A549 (cell line): Measurements from ENCODE around the gene TTLL13. TPM values are rescaled to one million over a fixed set of nuclear protein-coding genes. Genes with fewer than 3 reads are reported as not detected.

Source experiments
- ATAC-seq, 2 experiments: fragments of 200-7000 bp in 1 of 2; fragments of >200 bp in 1 of 2; cut with Nextera tagmentation in 1 of 2; cut with Tn5 transposase in 1 of 2; 3 replicates each; pipeline versions ENCODE4 v1.8.0 to v1.9.1; 2018 to 2020; ENCODE audit warnings: mild to moderate bottlenecking in 1 of 2, moderate library complexity in 1 of 2
- CTCF ChIA-PET: fragments of 300-600 bp; sonication (Branson Sonifier 250); formaldehyde crosslinking; extraction: SDS; loops from one replicate; lab custom pipeline; 2021; ENCODE audit warnings: antibody characterized with exemption, inconsistent platforms; lab: Yijun Ruan, JAX
- POLR2A ChIA-PET: fragments of 350-600 bp; formaldehyde crosslinking; extraction: SDS; loops from one replicate; lab custom pipeline; 2021; ENCODE audit warnings: antibody characterized with exemption, inconsistent platforms; lab: Yijun Ruan, JAX
- DNase-seq, 2 experiments: peaks; one replicate each; pipeline versions ENCODE4 v3.0.0 to v3.0.0-alpha.2; 2011 to 2016; ENCODE audit warnings: low read depth in 1 of 2, low spot score in 1 of 2
- FAIRE-seq: peaks from 2 replicates; lab custom pipeline; 2011; peaks lifted over from hg19 to GRCh38; lab: Jason Lieb, UNC
- H3K27ac ChIP-seq, 2 experiments: fragments of >200 bp; sonication (Bioruptor Twin); formaldehyde crosslinking; 3 replicates each; pipeline ENCODE4 v1.5.1; 2016 to 2017
- H3K4me1 ChIP-seq: fragments of >200 bp; sonication (Bioruptor Twin); formaldehyde crosslinking; 3 replicates; pipeline ENCODE4 v1.6.1; 2016
- H3K4me2 ChIP-seq: fragments of >200 bp; sonication (Bioruptor Twin); formaldehyde crosslinking; 3 replicates; pipeline ENCODE4 v1.6.1; 2016
- H3K4me3 ChIP-seq: fragments of >200 bp; sonication (Bioruptor Twin); formaldehyde crosslinking; 3 replicates; pipeline ENCODE4 v1.5.1; 2016
- H3K9me3 ChIP-seq: fragments of >200 bp; sonication (Bioruptor Twin); formaldehyde crosslinking; 3 replicates; pipeline ENCODE4 v1.6.1; 2016
- ATOH8 ChIP-seq: fragments of 250-450 bp; sonication (Bioruptor Pico); IDR thresholded peaks from 2 replicates; pipeline ENCODE4 v1.5.0; 2020; ENCODE audit warnings: low read depth, mild to moderate bottlenecking, moderate library complexity
- CBX2 ChIP-seq: fragments of 200-600 bp; sonication (generic); IDR thresholded peaks from 2 replicates; pipeline ENCODE4 v1.6.1; 2016; ENCODE audit warnings: low read depth, mild to moderate bottlenecking, borderline replicate concordance
- CEBPB ChIP-seq, 2 experiments: fragments of >200 bp in 1 of 2; sonication (Bioruptor Twin) in 1 of 2; formaldehyde crosslinking in 1 of 2; IDR thresholded peaks; 2 replicates each; pipeline ENCODE4 v1.6.1; 2012 to 2016
- CHD2 ChIP-seq: fragments of 150-350 bp; IDR thresholded peaks from 2 replicates; pipeline ENCODE4 v1.6.1; 2014; ENCODE audit warnings: low read length; ENCODE audit not compliant: partially characterized antibody
- CTCF ChIP-seq: fragments of >200 bp; sonication (Bioruptor Twin); formaldehyde crosslinking; IDR thresholded peaks from 3 replicates; pipeline ENCODE4 v1.5.1; 2016
- EP300 ChIP-seq, 2 experiments: fragments of >200 bp; sonication (Bioruptor Twin); formaldehyde crosslinking; IDR thresholded peaks; 2 replicates in 1 of 2; 3 replicates in 1 of 2; pipeline ENCODE4 v1.6.1; 2016 to 2017
- FOSL2 ChIP-seq, 2 experiments: fragments of 450-650 bp in 1 of 2; fragments of >200 bp in 1 of 2; sonication (Bioruptor Twin) in 1 of 2; formaldehyde crosslinking; IDR thresholded peaks; 2 replicates each; pipeline versions ENCODE4 v1.5.0 to v1.6.1; 2016 to 2020; ENCODE audit warnings: mild to moderate bottlenecking in 1 of 2, moderate library complexity in 1 of 2
- FOXS1 ChIP-seq: fragments of 250-450 bp; sonication (Bioruptor Pico); IDR thresholded peaks from 2 replicates; pipeline ENCODE4 v1.5.0; 2020; ENCODE audit warnings: mild to moderate bottlenecking, moderate library complexity
- GATA3 ChIP-seq: IDR thresholded peaks from 2 replicates; pipeline ENCODE4 v1.6.1; 2012; ENCODE audit warnings: borderline replicate concordance
- HES2 ChIP-seq: fragments of >200 bp; sonication (Bioruptor Twin); formaldehyde crosslinking; IDR thresholded peaks from 2 replicates; pipeline ENCODE4 v1.6.1; 2016
- HMGXB4 ChIP-seq: fragments of 250-450 bp; sonication (Bioruptor Pico); IDR thresholded peaks from 2 replicates; pipeline ENCODE4 v1.5.0; 2021; ENCODE audit warnings: mild to moderate bottlenecking, moderate library complexity, borderline replicate concordance
- HOXA7 ChIP-seq: fragments of 250-450 bp; sonication (Bioruptor Pico); IDR thresholded peaks from 2 replicates; pipeline ENCODE4 v1.5.0; 2020; ENCODE audit warnings: mild to moderate bottlenecking, moderate library complexity
- HOXB13 ChIP-seq: fragments of 250-450 bp; sonication (Bioruptor Pico); IDR thresholded peaks from 2 replicates; pipeline ENCODE4 v1.5.0; 2020; ENCODE audit warnings: low read depth, mild to moderate bottlenecking, moderate library complexity
- JUNB ChIP-seq: fragments of >200 bp; sonication (Bioruptor Twin); formaldehyde crosslinking; IDR thresholded peaks from 2 replicates; pipeline ENCODE4 v1.6.1; 2016
- KDM1A ChIP-seq: fragments of 200-600 bp; sonication (generic); IDR thresholded peaks from 2 replicates; pipeline ENCODE4 v1.6.1; 2016; ENCODE audit warnings: low read depth, mild to moderate bottlenecking
- MAFK ChIP-seq: fragments of 450-650 bp; IDR thresholded peaks from 2 replicates; pipeline ENCODE4 v1.6.1; 2014; ENCODE audit not compliant: partially characterized antibody
- MAX ChIP-seq: IDR thresholded peaks from 2 replicates; pipeline ENCODE4 v1.6.1; 2012
- NFE2L2 ChIP-seq: fragments of 150-350 bp; conservative IDR thresholded peaks from 2 replicates; pipeline ENCODE4 v1.6.1; 2014; ENCODE audit warnings: low read length
- NPAS2 ChIP-seq: fragments of 250-450 bp; sonication (Bioruptor Pico); IDR thresholded peaks from 2 replicates; pipeline ENCODE4 v1.8.0; 2022; ENCODE audit warnings: mild to moderate bottlenecking, moderate library complexity, borderline replicate concordance
- NR3C1 ChIP-seq: fragments of >200 bp; sonication (Bioruptor Twin); formaldehyde crosslinking; IDR thresholded peaks from 3 replicates; pipeline ENCODE4 v1.6.1; 2017
- PHF8 ChIP-seq: fragments of 200-600 bp; sonication (generic); IDR thresholded peaks from 2 replicates; pipeline ENCODE4 v1.6.1; 2016; ENCODE audit warnings: low read depth, mild to moderate bottlenecking, antibody characterized with exemption, moderate library complexity, borderline replicate concordance
- RAD21 ChIP-seq, 2 experiments: fragments of >200 bp in 1 of 2; sonication (Bioruptor Twin) in 1 of 2; formaldehyde crosslinking in 1 of 2; IDR thresholded peaks in 1 of 2; conservative IDR thresholded peaks in 1 of 2; 2 replicates in 1 of 2; 3 replicates in 1 of 2; pipeline ENCODE4 v1.6.1; 2012 to 2018; ENCODE audit warnings: inconsistent platforms in 1 of 2
- RFX5 ChIP-seq: fragments of 450-650 bp; IDR thresholded peaks from 2 replicates; pipeline ENCODE4 v1.7.1; 2014; ENCODE audit warnings: antibody characterized with exemption, mild to moderate bottlenecking, moderate library complexity
- RNF2 ChIP-seq: fragments of 200-600 bp; sonication (generic); IDR thresholded peaks from 2 replicates; pipeline ENCODE4 v1.6.1; 2016; ENCODE audit warnings: low read depth, mild to moderate bottlenecking, antibody characterized with exemption, moderate library complexity, borderline replicate concordance
- SMC3 ChIP-seq: fragments of >200 bp; sonication (Bioruptor Twin); formaldehyde crosslinking; IDR thresholded peaks from 3 replicates; pipeline ENCODE4 v1.6.1; 2018; ENCODE audit warnings: inconsistent platforms
- TP53 ChIP-seq: fragments of 250-450 bp; sonication (Bioruptor Pico); IDR thresholded peaks from 2 replicates; pipeline ENCODE4 v1.5.0; 2021; ENCODE audit warnings: mild to moderate bottlenecking, moderate library complexity
- WGBS: methylation state at CpG from one replicate; pipeline ENCODE4 v1.1.6; 2017; ENCODE audit errors: missing lambda C conversion rate; 5-methylcytosine and 5-hydroxymethylcytosine counted together
- polyA plus RNA-seq, 4 experiments: library from polyadenylated mRNA; depleted of rRNA in 3 of 4; stranded (reverse); fragments of >200 nt; fragmentation: RNase III in 1 of 4; extraction: RNeasy Plus Mini Kit Qiagen cat#74134 plus additional on column Dnase treatment in 1 of 4; gene quantifications; 2 replicates in 3 of 4; 3 replicates in 1 of 4; pipeline ENCODE4 v1.2.3, GENCODE V29; 2011 to 2017

TTLL13 gene
- polyA plus RNA-seq, 2 of the 4 experiments (the other 2 are of a cell fraction) = 0.17 to 0.61 TPM

- DNase-seq = peak; percentile 55 to 67
- Histone ChIP-seq H3K9me3 (no peaks in the 10 kb centered on the region), H3K4me2 (no peak overlapping the region), H3K4me3 (no peak overlapping the region), H3K4me1 (no peaks in the 10 kb centered on the region), H3K27ac (no peak overlapping the region)
- TF ChIP-seq JUNB (no peak), RNF2 (no peak), RAD21 (conservative IDR thresholded peaks at IDR 0.05 in 1 of 2, IDR thresholded peaks at IDR 0.05 in 1 of 2) (peak; percentile 81 to 90), MAFK (no peak), CTCF (peak; percentile 86), SMC3 (peak; percentile 66), TP53 (no peak), HMGXB4 (CRISPR knock-in tag) (no peak), GATA3 (no peak), NPAS2 (CRISPR knock-in tag) (no peak), CHD2 (no peak), NR3C1 (no peak), HOXB13 (no peak), KDM1A (no peak), CBX2 (no peak)
- POLR2A ChIA-PET = no interaction called here
- no peak for FAIRE-seq
- CTCF ChIA-PET = interaction anchor here (0.5 to 4.5 kb wide), 27 partner anchors 10 to 427 kb away, joined by 3 to 30 read pairs (median 4); partner anchors contain the start of genes CIB1, GDPGP1 and TTLL13
- ATAC-seq = peak; percentile 83 to 90; a peak in 5 of 6 replicates
Observed at GRCh38 chr15:90286678-90287077, 37.3 kb downstream of the TTLL13 start.

GRCh38 chr15:90287101-90287500, 37.7 kb downstream of the TTLL13 start:
- CTCF ChIA-PET = interaction anchor here (0.7 to 4.5 kb wide), 24 partner anchors 11 to 530 kb away, joined by 3 to 30 read pairs (median 4); partner anchors contain the start of genes CIB1, GDPGP1 and TTLL13
- no peak for DNase-seq
- Histone ChIP-seq H3K4me2 (no peak overlapping the region), H3K9me3 (no peaks in the 10 kb centered on the region), H3K4me3 (no peak overlapping the region), H3K27ac (no peak overlapping the region), H3K4me1 (no peaks in the 10 kb centered on the region)
- no peak for TF ChIP-seq HES2
- TF ChIP-seq FOXS1 (CRISPR knock-in tag) = no peak
- no peak for TF ChIP-seq NFE2L2
- TF ChIP-seq PHF8 = no peak
- TF ChIP-seq CBX2 = no peak
- FAIRE-seq = no peak
- 69% methylated on average over 5 of the region's 5 CpGs for WGBS
- ATAC-seq = no peak; a peak in 1 of 6 replicates
- POLR2A ChIA-PET = no interaction called here

GRCh38 chr15:90287946-90288345, 38.6 kb downstream of the TTLL13 start:
- WGBS = 89% methylated on average over 6 of the region's 6 CpGs

More at GRCh38 chr15:90287946-90288345, 38.6 kb downstream of the TTLL13 start:
- H3K27ac ChIP-seq = no peak overlapping the region
- ChIA-PET POLR2A (interaction anchor here (0.6 kb wide), 1 partner anchor 637 kb away, joined by 4 read pairs; no protein-coding TSS in a partner anchor), CTCF (interaction anchor here (1.1 to 4.5 kb wide), 9 partner anchors 13 to 147 kb away, joined by 3 to 30 read pairs (median 7); partner anchors contain the start of genes CIB1, GDPGP1 and TTLL13)
- DNase-seq (no peak), FAIRE-seq (no peak), ATAC-seq (no peak)
- no peak overlapping the region for H3K4me3 ChIP-seq
- no peaks in the 10 kb centered on the region for H3K4me1 ChIP-seq
- TF ChIP-seq ATOH8 (CRISPR knock-in tag) (no peak), EP300 (IDR thresholded peaks at IDR 0.05) (no peak), NFE2L2 (no peak), CEBPB (IDR thresholded peaks at IDR 0.05) (no peak), FOSL2 (IDR thresholded peaks at IDR 0.05) (no peak), FOSL2 (CRISPR knock-in tag; IDR thresholded peaks at IDR 0.05) (no peak), RAD21 (conservative IDR thresholded peaks at IDR 0.05 in 1 of 2, IDR thresholded peaks at IDR 0.05 in 1 of 2) (no peak), MAX (no peak), HOXA7 (CRISPR knock-in tag) (no peak), CBX2 (no peak), PHF8 (no peak), RFX5 (no peak)
- H3K9me3 ChIP-seq = no peaks in the 10 kb centered on the region
- no peak overlapping the region for H3K4me2 ChIP-seq
